H9 (cell line): ENCODE data around the gene TFIP11. TPM values are rescaled to one million over a fixed set of nuclear protein-coding genes. Genes with fewer than 3 reads are reported as not detected.
A peak's percentile ranks its signal among the peaks of the same experiment; 100 is the strongest.

Experiments
- DNase-seq: peaks from one replicate; pipeline ENCODE4 v3.0.0-alpha.2; 2017
- H2AFZ ChIP-seq: one replicate; pipeline ENCODE4 v1.6.1; 2013; ENCODE audit warnings: mild to moderate bottlenecking, low read length, control low read depth, moderate library complexity
- H2AK5ac ChIP-seq: 2 replicates; pipeline ENCODE4 v1.6.1; 2013; ENCODE audit warnings: low read length, control low read depth, mixed read lengths; ENCODE audit not compliant: insufficient read length
- H2BK120ac ChIP-seq: one replicate; pipeline ENCODE4 v1.6.1; 2013; ENCODE audit warnings: low read depth, mild to moderate bottlenecking, low read length, control low read depth, inconsistent platforms; ENCODE audit not compliant: poor library complexity, severe bottlenecking
- H2BK12ac ChIP-seq: 2 replicates; pipeline ENCODE4 v1.6.1; 2013; ENCODE audit warnings: low read length, control low read depth, mixed read lengths, low read depth; ENCODE audit not compliant: insufficient read length
- H2BK15ac ChIP-seq: 2 replicates; pipeline ENCODE4 v1.6.1; 2013; ENCODE audit warnings: low read depth, low read length, control low read depth
- H2BK20ac ChIP-seq: one replicate; pipeline ENCODE4 v1.6.1; 2013; ENCODE audit warnings: low read depth, mild to moderate bottlenecking, low read length, control low read depth, inconsistent platforms; ENCODE audit not compliant: poor library complexity, severe bottlenecking
- H2BK5ac ChIP-seq: 2 replicates; pipeline ENCODE4 v1.6.1; 2013; ENCODE audit warnings: low read length, control low read depth, mixed read lengths; ENCODE audit not compliant: insufficient read length
- H3K14ac ChIP-seq: 2 replicates; pipeline ENCODE4 v1.6.1; 2013; ENCODE audit warnings: low read length, control low read depth; ENCODE audit not compliant: insufficient read depth
- H3K18ac ChIP-seq: 2 replicates; pipeline ENCODE4 v1.6.1; 2013; ENCODE audit warnings: low read depth, mild to moderate bottlenecking, mixed read lengths, low read length, control low read depth; ENCODE audit not compliant: insufficient read length
- H3K23ac ChIP-seq: 2 replicates; pipeline ENCODE4 v1.6.1; 2013; ENCODE audit warnings: low read length, control low read depth, mixed read lengths, low read depth; ENCODE audit not compliant: insufficient read length
- H3K23me2 ChIP-seq: 2 replicates; pipeline ENCODE4 v1.6.1; 2013; ENCODE audit warnings: low read depth, mild to moderate bottlenecking, mixed read lengths, low read length, control low read depth; ENCODE audit not compliant: insufficient read length, poor library complexity, severe bottlenecking
- H3K27ac ChIP-seq: 2 replicates; pipeline ENCODE4 v1.5.1; 2013; ENCODE audit warnings: low read length, control low read depth, mixed read lengths, low read depth; ENCODE audit not compliant: insufficient read length
- H3K27me3 ChIP-seq: 2 replicates; pipeline ENCODE4 v1.6.1; 2013; ENCODE audit warnings: low read length, control low read depth, inconsistent platforms; ENCODE audit not compliant: insufficient read depth
- H3K4ac ChIP-seq: 2 replicates; pipeline ENCODE4 v1.6.1; 2013; ENCODE audit warnings: low read depth, mild to moderate bottlenecking, control low read depth, inconsistent platforms, low read length, moderate library complexity
- H3K4me1 ChIP-seq: 2 replicates; pipeline ENCODE4 v1.6.1; 2013; ENCODE audit warnings: low read length, control low read depth, inconsistent platforms; ENCODE audit not compliant: insufficient read depth
- H3K4me2 ChIP-seq: 2 replicates; pipeline ENCODE4 v1.6.1; 2013; ENCODE audit warnings: low read length, control low read depth, mixed read lengths; ENCODE audit not compliant: insufficient read length, insufficient read depth
- H3K56ac ChIP-seq: 2 replicates; pipeline ENCODE4 v1.6.1; 2013; ENCODE audit warnings: low read depth, mild to moderate bottlenecking, mixed read lengths, low read length, control low read depth; ENCODE audit not compliant: insufficient read length
- H3K79me1 ChIP-seq: 2 replicates; pipeline ENCODE4 v1.6.1; 2013; ENCODE audit warnings: low read depth, mild to moderate bottlenecking, moderate library complexity, low read length, control low read depth, inconsistent platforms; ENCODE audit not compliant: insufficient read depth, poor library complexity, severe bottlenecking
- H3K79me2 ChIP-seq: 2 replicates; pipeline ENCODE4 v1.6.1; 2013; ENCODE audit warnings: low read length, control low read depth, inconsistent platforms; ENCODE audit not compliant: insufficient read depth
- H3K9ac ChIP-seq: 2 replicates; pipeline ENCODE4 v1.6.1; 2013; ENCODE audit warnings: low read length, control low read depth, mixed read lengths; ENCODE audit not compliant: insufficient read length; ENCODE audit errors: extremely low read depth
- H3K9me3 ChIP-seq: one replicate; pipeline ENCODE4 v1.6.1; 2013; ENCODE audit warnings: low read depth, low read length, inconsistent platforms; ENCODE audit not compliant: control insufficient read depth
- H3T11ph ChIP-seq: one replicate; pipeline ENCODE4 v1.6.1; 2013; ENCODE audit warnings: mild to moderate bottlenecking, low read length, control low read depth, inconsistent platforms
- H4K20me1 ChIP-seq: one replicate; pipeline ENCODE4 v1.6.1; 2013; ENCODE audit not compliant: control insufficient read depth, insufficient read length, insufficient read depth
- H4K5ac ChIP-seq: 2 replicates; pipeline ENCODE4 v1.6.1; 2013; ENCODE audit warnings: low read depth, mild to moderate bottlenecking, mixed read lengths, low read length, control low read depth; ENCODE audit not compliant: insufficient read length
- H4K8ac ChIP-seq: replicated peaks from 2 replicates; pipeline ENCODE4 v1.6.1; 2013; ENCODE audit warnings: low read length, control low read depth, mixed read lengths, low read depth; ENCODE audit not compliant: insufficient read length
- H4K91ac ChIP-seq: 2 replicates; pipeline ENCODE4 v1.6.1; 2013; ENCODE audit warnings: low read depth, mild to moderate bottlenecking, moderate library complexity, mixed read lengths, low read length, control low read depth; ENCODE audit not compliant: insufficient read length
- H3K27ac Mint-ChIP-seq, 3 experiments: 2 replicates in 2 of 3; 3 replicates in 1 of 3; pipeline ENCODE4 v1.8.0; 2020 to 2021; ENCODE audit warnings: mixed read lengths in 3 of 3, mild to moderate bottlenecking in 1 of 3, moderate library complexity in 1 of 3
- H3K27me3 Mint-ChIP-seq: 2 replicates; pipeline ENCODE4 v1.8.0; 2021; ENCODE audit warnings: low read depth, mild to moderate bottlenecking, moderate library complexity, mixed read lengths
- H3K36me3 Mint-ChIP-seq, 3 experiments: 2 replicates in 2 of 3; 3 replicates in 1 of 3; pipeline ENCODE4 v1.8.0; 2020 to 2021; ENCODE audit warnings: low read depth in 3 of 3, mixed read lengths in 3 of 3; ENCODE audit not compliant: insufficient read depth in 1 of 3
- H3K4me1 Mint-ChIP-seq, 2 experiments: 2 replicates each; pipeline ENCODE4 v1.8.0; 2020; ENCODE audit warnings: mixed read lengths in 2 of 2
- H3K4me3 Mint-ChIP-seq, 2 experiments: 2 replicates in 1 of 2; 3 replicates in 1 of 2; pipeline ENCODE4 v1.8.0; 2020 to 2021; ENCODE audit warnings: mild to moderate bottlenecking in 2 of 2, mixed read lengths in 2 of 2, moderate library complexity in 1 of 2
- H3K9me3 Mint-ChIP-seq, 2 experiments: 2 replicates in 1 of 2; 3 replicates in 1 of 2; pipeline ENCODE4 v1.8.0; 2020; ENCODE audit warnings: mild to moderate bottlenecking in 2 of 2, mixed read lengths in 2 of 2, moderate library complexity in 1 of 2
- WGBS: extraction: QIAGEN DNeasy Blood & Tissue Kit; methylation state at CpG from one replicate; pipeline ENCODE4 v1.1.7; 2013; ENCODE audit warnings: missing lambda C conversion rate, low lambda C conversion rate, mixed read lengths; ENCODE audit not compliant: insufficient read length; ENCODE audit errors: extremely low coverage; 5-methylcytosine and 5-hydroxymethylcytosine counted together
- total RNA-seq: library from RNA; stranded (reverse); gene quantifications from 2 replicates; pipeline ENCODE4 v1.2.1, GENCODE V29; 2021
- TF ChIP-seq, protein P1 (sequence below): fragments of 200-600 bp; sonication (generic); conservative IDR thresholded peaks from 3 replicates; pipeline ENCODE4 v1.8.0; 2021; ENCODE audit warnings: antibody characterized with exemption, mild to moderate bottlenecking

The TFIP11 gene
- total RNA-seq, 1 experiment from 2014 or later = 36.4 TPM

DNA sequence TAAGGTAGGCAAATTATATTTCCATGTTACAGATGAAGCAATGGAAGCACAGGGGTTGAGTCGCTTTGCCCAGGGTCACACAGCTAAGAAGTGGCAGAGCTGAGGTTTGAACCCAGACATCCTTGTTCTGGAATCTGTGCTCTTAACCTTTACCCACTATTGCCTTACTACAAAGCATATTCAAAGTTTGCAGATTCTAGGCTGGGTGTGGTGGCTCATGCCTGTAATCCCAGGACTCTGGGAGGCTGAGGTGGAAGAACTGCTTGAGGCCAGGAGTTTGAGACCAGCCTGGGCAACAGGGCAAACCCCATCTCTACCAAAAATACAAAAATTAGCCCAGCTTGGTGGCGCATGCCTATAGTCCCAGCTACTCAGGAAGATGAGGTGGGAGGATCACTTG is 27.8 kb upstream of the TFIP11 start:
- no peaks in the 10 kb centered on the region for H3K9me3 ChIP-seq
- H2BK20ac ChIP-seq = no peak overlapping the region
- H2AK5ac ChIP-seq = no peak overlapping the region
- H3K14ac ChIP-seq = no peak overlapping the region
- peaks cover 0 to 5% of the 10 kb centered on the region in 2 experiments; a peak in 2 of 4 replicates for H3K4me1 Mint-ChIP-seq
- H3K4me3 Mint-ChIP-seq = no peak overlapping the region
- H2BK5ac ChIP-seq = no peak overlapping the region
- no peak overlapping the region for H2BK15ac ChIP-seq
- H3T11ph ChIP-seq = no peak overlapping the region
- TF ChIP-seq, protein P1, sequence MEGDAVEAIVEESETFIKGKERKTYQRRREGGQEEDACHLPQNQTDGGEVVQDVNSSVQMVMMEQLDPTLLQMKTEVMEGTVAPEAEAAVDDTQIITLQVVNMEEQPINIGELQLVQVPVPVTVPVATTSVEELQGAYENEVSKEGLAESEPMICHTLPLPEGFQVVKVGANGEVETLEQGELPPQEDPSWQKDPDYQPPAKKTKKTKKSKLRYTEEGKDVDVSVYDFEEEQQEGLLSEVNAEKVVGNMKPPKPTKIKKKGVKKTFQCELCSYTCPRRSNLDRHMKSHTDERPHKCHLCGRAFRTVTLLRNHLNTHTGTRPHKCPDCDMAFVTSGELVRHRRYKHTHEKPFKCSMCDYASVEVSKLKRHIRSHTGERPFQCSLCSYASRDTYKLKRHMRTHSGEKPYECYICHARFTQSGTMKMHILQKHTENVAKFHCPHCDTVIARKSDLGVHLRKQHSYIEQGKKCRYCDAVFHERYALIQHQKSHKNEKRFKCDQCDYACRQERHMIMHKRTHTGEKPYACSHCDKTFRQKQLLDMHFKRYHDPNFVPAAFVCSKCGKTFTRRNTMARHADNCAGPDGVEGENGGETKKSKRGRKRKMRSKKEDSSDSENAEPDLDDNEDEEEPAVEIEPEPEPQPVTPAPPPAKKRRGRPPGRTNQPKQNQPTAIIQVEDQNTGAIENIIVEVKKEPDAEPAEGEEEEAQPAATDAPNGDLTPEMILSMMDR = no peak
- H2BK120ac ChIP-seq = no peak overlapping the region
- WGBS = no CpG with 5 or more reads among the region's 2 CpGs
- peak overlapping the region in 2 of 3 experiments; percentile 53 to 70; a peak in 1 of 7 replicates for H3K27ac Mint-ChIP-seq
- peaks cover 7% of the 10 kb centered on the region for H3K79me1 ChIP-seq
- H3K79me2 ChIP-seq = peaks cover 10% of the 10 kb centered on the region; the same call in 1 of the 2 replicates
- H3K4me2 ChIP-seq = no peak overlapping the region
- no peak overlapping the region for H3K4ac ChIP-seq
- no peak overlapping the region for H3K18ac ChIP-seq
- H4K5ac ChIP-seq = no peak overlapping the region
- no peaks in the 10 kb centered on the region for H4K20me1 ChIP-seq
- H3K27me3 Mint-ChIP-seq = no peaks in the 10 kb centered on the region
- H3K27ac ChIP-seq = no peak overlapping the region
- no peak overlapping the region for H3K9ac ChIP-seq
- H3K36me3 Mint-ChIP-seq = peaks cover 30 to 55% (median 47%) of the 10 kb centered on the region in 3 experiments
- no peak overlapping the region for H4K8ac ChIP-seq
- H4K91ac ChIP-seq = no peak overlapping the region
- H3K23me2 ChIP-seq = no peaks in the 10 kb centered on the region
- H3K23ac ChIP-seq = no peak overlapping the region
- H3K9me3 Mint-ChIP-seq = no peaks in the 10 kb centered on the region
- no peak for DNase-seq
- H3K27me3 ChIP-seq = no peaks in the 10 kb centered on the region
- no peak overlapping the region for H3K56ac ChIP-seq
- H2AFZ ChIP-seq = no peak overlapping the region
- H2BK12ac ChIP-seq = no peak overlapping the region
- no peaks in the 10 kb centered on the region for H3K4me1 ChIP-seq
